K562 (cell line): Measurements from ENCODE around the gene GPRIN2. TPM values are rescaled to one million over a fixed set of nuclear protein-coding genes. Genes with fewer than 3 reads are reported as not detected.
"Not testable (repeated sequence)": the region's sequence is repeated elsewhere in the genome, so short reads cannot be mapped to it uniquely, and the experiment has no call there.

ENCODE experiments used
- ATAC-seq: fragments of 200-7000 bp; cut with Tn5 transposase; 3 replicates; pipeline ENCODE4 v1.9.1; 2020; ENCODE audit warnings: moderate library complexity
- BruUV-seq: library from RNA; stranded (reverse); fragments of 400-500 nt; replicated peaks from 2 replicates; lab custom pipeline; 2021; lab: Mats Ljungman, UMichigan
- CTCF ChIA-PET: fragments of 300-600 bp; formaldehyde crosslinking; extraction: SDS; loops from one replicate; lab custom pipeline; 2021; ENCODE audit warnings: low intra/inter-chr PET ratio; lab: Yijun Ruan, JAX
- POLR2A ChIA-PET: fragments of 300-600, 350-650 bp; sonication (Branson Sonifier 250); formaldehyde crosslinking; extraction: SDS; loops from one replicate; lab custom pipeline; 2021; ENCODE audit warnings: antibody characterized with exemption, inconsistent platforms; lab: Yijun Ruan, JAX
- DNase-seq, 4 experiments: peaks; one replicate each; pipeline versions ENCODE4 v3.0.0 to v3.0.0-alpha.2; 2011 to 2018; ENCODE audit warnings: low spot score in 3 of 4, mixed read lengths in 3 of 4; ENCODE audit errors: extremely low read depth in 1 of 4
- FAIRE-seq: peaks from 2 replicates; lab custom pipeline; 2011; peaks lifted over from hg19 to GRCh38; lab: Jason Lieb, UNC
- H2AFZ ChIP-seq: 2 replicates; pipeline ENCODE4 v1.6.0; 2011; ENCODE audit warnings: low read depth, low read length, control low read depth, inconsistent platforms
- H3K27ac ChIP-seq: fragments of 200-600 bp; 3 replicates; pipeline ENCODE4 v1.8.0; 2011; ENCODE audit warnings: low read depth, mild to moderate bottlenecking, control low read depth, inconsistent platforms, low read length, moderate library complexity, mixed read lengths; ENCODE audit errors: extremely low read depth
- H3K27me3 ChIP-seq, 2 experiments: fragments of 300-600 bp in 1 of 2; 2 replicates in 1 of 2; 3 replicates in 1 of 2; pipeline versions ENCODE4 v1.6.0 to v1.8.0; 2011; ENCODE audit warnings: inconsistent platforms in 2 of 2, low read length in 2 of 2, mild to moderate bottlenecking in 1 of 2, mixed read lengths in 1 of 2, moderate library complexity in 1 of 2; ENCODE audit not compliant: control insufficient read depth in 2 of 2, insufficient read depth in 2 of 2
- H3K36me3 ChIP-seq: fragments of 300-600 bp; 3 replicates; pipeline ENCODE4 v1.8.0; 2011; ENCODE audit warnings: mild to moderate bottlenecking, low read length, inconsistent platforms; ENCODE audit not compliant: control insufficient read depth, insufficient read depth
- H3K4me1 ChIP-seq, 2 experiments: fragments of 200-600 bp in 1 of 2; replicated peaks in 1 of 2; 2 replicates in 1 of 2; 3 replicates in 1 of 2; pipeline versions ENCODE4 v1.5.1 to v1.8.0; 2011; ENCODE audit warnings: inconsistent platforms in 2 of 2, low read length in 2 of 2, mild to moderate bottlenecking in 1 of 2, mixed read lengths in 1 of 2, moderate library complexity in 1 of 2; ENCODE audit not compliant: control insufficient read depth in 2 of 2, insufficient read depth in 2 of 2
- H3K4me2 ChIP-seq: 2 replicates; pipeline ENCODE4 v1.6.1; 2011; ENCODE audit warnings: low read length, control low read depth, inconsistent platforms, mixed read lengths; ENCODE audit not compliant: insufficient read depth
- H3K4me3 ChIP-seq: fragments of 200-600 bp; sonication (generic), shearing (Covaris generic); 2 replicates; pipeline ENCODE4 v1.5.1; 2016; ENCODE audit warnings: control low read depth, inconsistent platforms
- H3K79me2 ChIP-seq: fragments of 200-600 bp; 3 replicates; pipeline ENCODE4 v1.8.0; 2011; ENCODE audit warnings: low read length, inconsistent platforms; ENCODE audit not compliant: control insufficient read depth, insufficient read depth
- H3K9ac ChIP-seq, 2 experiments: 2 replicates each; pipeline versions ENCODE4 v1.6.0 to v1.6.1; 2011; ENCODE audit warnings: low read depth in 2 of 2, low read length in 2 of 2, control low read depth in 1 of 2, inconsistent platforms in 1 of 2, mild to moderate bottlenecking in 1 of 2, mixed read lengths in 1 of 2; ENCODE audit not compliant: insufficient read depth in 1 of 2
- H3K9me1 ChIP-seq: one replicate; pipeline ENCODE4 v1.6.0; 2011; ENCODE audit warnings: inconsistent platforms, mild to moderate bottlenecking, low read length, moderate library complexity; ENCODE audit not compliant: control insufficient read depth, insufficient read depth
- H3K9me3 ChIP-seq: replicated peaks from 2 replicates; pipeline ENCODE4 v1.5.1; 2011; ENCODE audit warnings: low read depth, low read length, inconsistent platforms; ENCODE audit not compliant: control insufficient read depth, insufficient read depth
- H4K20me1 ChIP-seq: replicated peaks from 2 replicates; pipeline ENCODE4 v1.6.1; 2011; ENCODE audit warnings: low read length, inconsistent platforms, mixed read lengths; ENCODE audit not compliant: control insufficient read depth, insufficient read depth
- ETV6 ChIP-seq, 3 experiments: fragments of 150-350 bp in 1 of 3; sonication (generic) in 1 of 3; formaldehyde crosslinking in 1 of 3; IDR thresholded peaks; 2 replicates each; pipeline versions ENCODE4 v1.6.1 to v1.8.0; 2014 to 2022; ENCODE audit warnings: borderline replicate concordance in 2 of 3, low read depth in 2 of 3, antibody characterized with exemption in 1 of 3, low read length in 1 of 3, mild to moderate bottlenecking in 1 of 3, missing genetic modification reagents in 1 of 3
- RBFOX2 ChIP-seq: fragments of 200-400 bp; formaldehyde crosslinking; IDR thresholded peaks from 2 replicates; pipeline ENCODE4 v1.6.1; 2017; ENCODE audit warnings: low read depth, mild to moderate bottlenecking, low read length, moderate library complexity
- RBM25 ChIP-seq: fragments of 200-400 bp; formaldehyde crosslinking; IDR thresholded peaks from 2 replicates; pipeline ENCODE4 v1.6.1; 2018; ENCODE audit warnings: low read length, low read depth, moderate library complexity; ENCODE audit not compliant: severe bottlenecking
- WGBS: fragments of 100-300 bp; shearing (Covaris generic); methylation state at CpG from one replicate; pipeline ENCODE4 v1.1.6; 2016; ENCODE audit warnings: low coverage, mixed read lengths; ENCODE audit not compliant: insufficient coverage; ENCODE audit errors: missing lambda C conversion rate; 5-methylcytosine and 5-hydroxymethylcytosine counted together
- in situ Hi-C: fragments of 300-500 bp; cut with MboI; formaldehyde crosslinking; loops from 4 replicates; pipeline ENCODE4 v1.15.0; 2018; ENCODE audit warnings: inconsistent platforms, mixed read lengths
- intact Hi-C: fragments of 100-400 bp; cut with micrococcal nuclease; formaldehyde crosslinking; loops from 2 replicates; pipeline ENCODE4 v1.14.2; 2022
- polyA plus RNA-seq, 8 experiments: library from polyadenylated mRNA; depleted of rRNA in 4 of 8; stranded (reverse) in 5 of 8; unstranded in 3 of 8; fragments of >200 nt; fragmentation: Nextera tagmentation in 2 of 8; fragmentation: Illumina TruSeq in 1 of 8; extraction: Ambion mirVana in 2 of 8; extraction: Trizol in 1 of 8; gene quantifications; 2 replicates each; pipeline versions ENCODE4 v1.2.1 to v1.2.3, GENCODE V29; 2011 to 2014; ENCODE audit warnings: inconsistent platforms in 1 of 8, missing spikeins in 1 of 8
- total RNA-seq, 7 experiments: library from RNA; depleted of rRNA in 6 of 7; stranded (reverse); fragments of >200 nt in 6 of 7; fragmentation: Illumina TruSeq in 2 of 7; extraction: Trizol in 2 of 7; gene quantifications; 2 replicates each; pipeline versions ENCODE4 v1.2.1 to v1.2.3, GENCODE V29; 2011 to 2021; ENCODE audit warnings: low replicate concordance in 1 of 7

Gene GPRIN2
- total and polyA plus RNA-seq, 9 of the 15 experiments (the other 6 are each of a cell fraction or from before 2014, with no cell fraction given), result not detected

- TF ChIP-seq ETV6 (IDR thresholded peaks at IDR 0.05; ENCODE audit: borderline replicate concordance in 1 of 2, low read depth in 2 of 2, low read length in 1 of 2), result no peak
- TF ChIP-seq ETV6 (CRISPR knock-in tag; IDR thresholded peaks at IDR 0.05; ENCODE audit: borderline replicate concordance), result no peak
- TF ChIP-seq RBFOX2, result no peak
- no peak for TF ChIP-seq RBM25
These were observed 21.5 kb downstream of the GPRIN2 start (continued) for GRCh38 chr10:46534828-46535524.

- in situ Hi-C loops, H3K4me3 ChIP-seq, POLR2A ChIA-PET, H3K9ac ChIP-seq, H3K9me3 ChIP-seq, H4K20me1 ChIP-seq, intact Hi-C loops, H3K4me2 ChIP-seq, H3K27ac ChIP-seq, H3K4me1 ChIP-seq, ATAC-seq, FAIRE-seq, H3K9me1 ChIP-seq, H3K79me2 ChIP-seq, DNase-seq, H2AFZ ChIP-seq, H3K36me3 ChIP-seq, BruUV-seq: not testable (repeated sequence)
- H3K27me3 ChIP-seq, result peaks cover 47 to 66% of the 10 kb centered on the region in 2 experiments
- CTCF ChIA-PET, result interaction anchor here (0.6 kb wide), 1 partner anchor 1243 kb away, joined by 3 read pairs; no protein-coding TSS in a partner anchor
- 3% methylated on average over 1 of the region's 1 CpG for WGBS
These were observed 24.2 kb downstream of the GPRIN2 start for GRCh38 chr10:46532256-46532655.
